CMK (cell line): ENCODE results near the gene FLII.
"Not testable (repeated sequence)": the region's sequence is repeated elsewhere in the genome, so short reads cannot be mapped to it uniquely, and the experiment has no call there.

Experiments
- DNase-seq: peaks from one replicate; pipeline ENCODE4 v3.0.0-alpha.2; 2010; ENCODE audit warnings: low read depth

Gene FLII

DNA sequence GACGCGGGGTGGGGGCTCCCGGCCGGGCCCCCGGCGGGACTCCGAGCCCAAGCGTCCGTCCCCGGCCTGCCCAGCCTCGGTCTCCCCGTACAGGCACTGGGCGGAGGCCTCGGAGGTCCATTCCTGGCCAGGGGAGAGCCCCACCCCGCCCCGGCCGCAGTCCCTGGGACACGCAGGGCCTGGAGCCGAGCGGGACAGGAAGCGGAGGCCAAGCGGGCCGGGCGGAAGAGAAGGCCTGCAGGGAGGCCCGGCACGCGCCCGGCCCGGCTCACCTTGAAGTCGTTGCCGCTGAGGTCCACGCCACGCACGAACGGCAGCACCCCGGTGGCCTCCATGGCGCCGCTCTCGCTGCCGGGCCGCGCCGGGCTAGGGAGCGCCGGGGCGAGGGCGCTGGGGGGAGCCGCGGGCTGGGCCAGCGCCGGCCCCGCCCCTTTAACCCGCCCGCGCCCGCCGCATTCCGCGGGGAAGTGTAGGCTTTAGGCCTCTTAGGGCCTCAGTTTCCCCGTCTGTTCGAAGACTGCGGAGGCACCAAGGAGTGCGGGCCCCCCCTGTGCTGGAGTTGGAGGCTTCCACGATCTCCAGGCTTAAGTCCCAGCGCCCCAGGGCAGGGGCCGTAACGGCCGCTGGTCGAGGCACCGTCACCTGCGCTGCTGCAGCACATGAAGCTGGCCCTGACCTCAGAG, at the start of gene FLII:
FLII (minus strand) TSS at position 383 of the 683 bp plus-strand sequence; CDS start at position 335, 48 bp downstream.
- DNase-seq, result peak; percentile 35

DNA sequence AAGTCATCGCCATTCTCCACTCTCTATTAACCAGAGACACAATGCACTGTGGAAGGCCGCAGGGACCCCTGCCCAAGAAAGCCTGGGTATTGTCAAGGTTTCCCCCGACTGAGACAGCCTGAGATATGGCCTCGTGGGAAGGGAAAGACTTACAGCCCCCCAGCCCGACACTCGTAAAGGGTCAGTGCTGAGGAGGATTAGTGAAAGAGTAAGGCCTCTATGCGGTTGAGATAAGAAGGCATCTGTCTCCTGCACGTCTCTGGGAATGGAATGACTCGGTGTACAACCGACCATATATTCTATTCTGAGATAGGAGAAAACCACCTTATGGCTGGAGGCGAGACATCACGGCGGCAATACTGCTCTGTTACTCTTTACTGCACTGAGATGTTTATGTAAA, 44.7 kb upstream of the FLII start:
- not testable (repeated sequence) for DNase-seq

DNA sequence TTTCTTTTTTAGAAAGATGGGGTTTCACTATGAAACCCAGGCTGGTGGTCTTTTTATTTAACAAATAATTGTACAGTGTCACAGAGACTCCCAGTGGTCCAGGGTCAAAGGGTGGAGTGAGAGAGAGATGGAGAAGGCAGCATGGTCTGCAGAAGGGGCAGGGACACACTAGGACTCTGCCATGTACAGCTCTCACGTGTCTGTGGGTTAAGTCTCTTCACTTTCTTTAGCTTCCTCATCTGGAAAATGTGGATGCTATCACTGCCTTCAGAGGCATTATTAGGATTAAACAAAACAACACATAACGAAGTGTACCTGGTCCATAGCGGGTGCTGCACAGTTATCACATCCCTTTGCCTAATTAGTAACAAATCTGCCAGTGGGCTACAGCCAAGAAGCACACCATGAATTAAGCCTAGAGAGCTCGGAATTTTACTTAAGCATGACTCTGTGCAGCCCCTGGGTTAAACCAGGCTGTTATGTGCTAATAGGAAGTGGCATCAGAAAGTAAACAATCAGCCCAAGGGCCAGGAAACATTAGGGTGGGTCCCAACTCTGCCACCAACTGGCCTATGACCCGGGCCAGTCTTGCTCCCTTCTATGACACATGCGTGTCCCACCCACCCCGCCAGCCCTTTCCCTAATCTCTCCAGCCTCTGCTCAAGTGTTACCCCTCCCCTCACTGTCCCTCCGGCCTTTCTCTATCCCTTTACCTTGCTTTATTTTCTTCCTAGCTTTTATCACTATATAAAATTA, 42.4 kb upstream of the FLII start:
- no peak for DNase-seq

DNA sequence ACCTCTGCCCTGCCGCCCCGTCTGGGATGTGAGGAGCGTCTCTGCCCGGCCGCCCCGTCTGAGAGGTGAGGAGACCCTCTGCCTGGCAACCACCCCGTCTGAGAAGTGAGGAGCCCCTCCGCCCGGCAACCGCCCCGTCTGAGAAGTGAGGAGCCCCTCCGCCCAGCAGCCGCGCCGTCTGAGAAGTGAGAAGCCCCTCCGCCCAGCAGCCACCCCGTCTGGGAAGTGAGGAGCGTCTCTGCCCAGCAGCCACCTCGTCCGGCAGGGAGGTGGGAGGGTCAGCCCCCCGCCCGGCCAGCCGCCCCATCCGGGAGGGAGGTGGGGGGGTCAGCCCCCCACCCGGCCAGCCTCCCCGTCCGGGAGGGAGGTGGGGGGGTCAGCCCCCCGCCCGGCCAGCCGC, 39.5 kb upstream of the FLII start:
- not testable (repeated sequence) for DNase-seq

DNA sequence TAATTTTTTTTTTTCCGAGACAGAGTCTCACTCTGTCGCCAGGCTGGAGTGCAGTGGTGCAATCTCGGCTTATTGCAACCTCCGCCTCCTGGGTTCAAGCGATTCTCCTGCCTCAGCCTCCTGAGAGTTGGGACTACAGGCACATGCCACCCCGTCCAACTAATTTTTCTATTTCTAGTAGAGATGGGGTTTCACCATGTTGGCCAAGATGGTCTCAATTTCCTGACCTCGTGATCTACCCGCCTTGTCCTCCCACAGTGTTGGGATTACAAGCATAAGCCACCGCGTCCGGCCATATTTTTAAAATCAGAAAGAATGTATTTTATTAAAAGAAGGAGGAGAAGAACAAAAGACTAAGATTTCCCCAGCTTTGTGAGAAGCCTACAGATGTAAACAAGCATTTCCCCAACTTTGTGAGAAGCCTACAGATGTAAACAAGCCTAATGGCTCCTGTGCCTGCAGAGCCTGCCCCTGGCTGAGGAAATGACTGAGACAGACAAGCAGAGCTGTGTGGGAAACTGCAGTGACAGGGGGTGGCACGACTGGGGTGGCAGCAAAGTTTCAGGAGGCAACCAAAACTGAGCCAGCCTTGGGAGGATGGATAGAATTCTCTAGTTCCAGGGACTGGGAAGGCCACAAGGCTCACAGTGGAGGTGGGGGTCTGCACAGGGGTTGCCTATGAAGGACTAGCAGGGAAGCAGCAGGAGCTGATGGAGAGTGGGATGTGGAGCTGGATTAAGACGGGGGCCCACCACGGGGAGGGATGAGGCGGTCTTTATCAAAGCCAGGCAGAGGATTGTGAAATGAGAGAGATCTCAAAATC, 33.4 kb upstream of the FLII start:
- no peak for DNase-seq

DNA sequence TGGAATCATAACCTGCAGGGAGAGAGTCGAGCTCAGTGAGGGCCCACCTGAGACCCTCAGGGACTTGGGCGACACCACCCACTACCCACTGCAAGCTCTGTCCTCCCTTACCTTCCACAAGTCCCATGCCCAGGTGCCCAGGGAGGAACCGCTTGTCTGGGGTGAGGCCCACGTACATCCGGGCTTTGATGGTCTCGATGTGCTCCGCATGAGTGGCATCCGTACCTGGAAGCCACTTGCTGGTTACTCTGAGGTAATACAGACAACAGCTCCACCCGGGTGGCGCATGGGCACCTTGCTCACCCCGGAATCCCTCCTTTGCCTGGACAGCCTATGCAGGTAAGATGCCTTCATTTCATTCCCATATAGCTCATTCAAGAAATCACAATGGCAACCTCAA, 26.8 kb upstream of the FLII start:
- no peak for DNase-seq

DNA sequence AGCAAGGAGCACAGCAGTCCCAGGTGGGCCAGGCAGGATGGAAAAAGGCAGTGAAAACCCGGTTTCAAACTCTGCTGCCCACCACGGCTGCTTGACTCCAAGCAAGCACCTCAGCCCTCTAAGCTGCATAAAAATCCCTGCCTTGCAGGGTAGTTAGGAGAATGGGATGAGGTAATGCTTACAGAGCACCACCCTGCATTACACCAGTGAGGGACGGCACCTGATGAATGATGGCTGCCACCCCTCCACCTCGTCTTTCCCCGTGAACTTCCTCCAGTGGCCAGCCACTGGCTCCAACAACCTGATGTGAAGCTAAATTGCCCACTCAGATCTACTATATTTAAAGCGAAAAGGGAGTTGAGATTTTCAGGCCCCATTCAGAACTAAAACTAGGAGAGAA, 23.2 kb upstream of the FLII start:
- no peak for DNase-seq

DNA sequence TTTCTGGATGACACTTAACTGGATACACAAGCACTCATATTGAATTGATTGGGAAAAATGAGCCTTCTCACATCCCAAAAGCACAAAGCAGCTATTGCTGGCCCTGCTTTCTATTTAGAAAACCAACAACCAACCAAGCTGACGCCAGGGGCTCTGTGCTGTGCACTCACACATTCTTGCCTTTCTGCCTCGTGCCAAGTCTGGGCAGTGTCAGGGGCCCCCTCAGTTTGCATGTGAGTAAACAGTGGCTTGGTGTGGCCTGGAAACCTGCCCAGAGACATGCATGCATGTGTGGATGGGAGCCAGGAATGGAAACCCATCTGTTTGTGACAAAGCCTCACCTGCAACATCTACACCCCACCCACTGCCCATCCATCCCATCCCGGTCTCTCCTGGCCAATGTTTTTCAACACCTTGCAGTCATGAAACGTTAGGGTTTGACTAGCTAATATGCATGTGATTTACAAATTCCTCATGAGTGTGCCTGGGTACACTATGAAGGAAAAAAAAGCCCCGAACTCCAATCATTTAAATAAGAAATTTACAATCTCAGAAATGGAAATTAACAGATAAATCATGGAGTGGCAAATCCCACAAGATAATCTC, 22.3 kb upstream of the FLII start:
- DNase-seq, result no peak

DNA sequence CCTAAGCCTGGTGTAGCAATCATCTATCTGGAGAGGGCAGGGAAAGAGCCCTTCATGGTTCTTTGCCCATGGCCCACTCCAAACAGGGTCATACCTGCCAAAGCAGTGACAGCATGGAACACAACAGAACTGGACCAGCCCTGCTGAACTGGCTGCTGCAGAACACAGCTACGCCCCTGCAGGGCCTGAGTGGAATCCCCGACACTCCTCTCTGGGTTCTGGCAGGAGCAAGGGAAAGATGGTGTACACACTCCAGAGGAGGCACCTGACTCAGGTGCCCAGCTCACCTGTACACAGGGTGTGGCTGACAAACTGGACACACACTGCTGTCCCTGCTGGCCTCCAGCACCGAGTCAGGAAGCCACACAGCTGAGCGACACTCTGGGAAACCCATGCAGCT, 21.7 kb upstream of the FLII start:
- no peak for DNase-seq

DNA sequence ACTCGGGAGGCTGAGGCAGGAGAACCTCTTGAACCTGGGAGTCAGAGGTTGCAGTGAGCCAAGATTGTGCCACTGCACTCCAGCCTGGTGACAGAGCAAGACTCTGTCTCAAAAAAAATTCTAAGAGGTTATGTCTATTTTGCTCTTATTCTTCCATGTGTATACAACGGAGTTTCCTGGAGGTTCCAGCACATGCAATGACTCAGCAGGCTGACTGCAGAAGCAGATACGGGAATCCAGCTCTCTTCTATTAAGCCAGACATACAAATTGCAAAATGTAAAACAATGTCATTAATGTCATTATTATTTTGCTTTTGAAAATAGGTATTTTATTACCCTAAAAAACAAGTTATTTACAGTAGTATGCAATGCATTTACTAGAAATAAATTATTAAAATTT, 20.3 kb upstream of the FLII start:
- no peak for DNase-seq

DNA sequence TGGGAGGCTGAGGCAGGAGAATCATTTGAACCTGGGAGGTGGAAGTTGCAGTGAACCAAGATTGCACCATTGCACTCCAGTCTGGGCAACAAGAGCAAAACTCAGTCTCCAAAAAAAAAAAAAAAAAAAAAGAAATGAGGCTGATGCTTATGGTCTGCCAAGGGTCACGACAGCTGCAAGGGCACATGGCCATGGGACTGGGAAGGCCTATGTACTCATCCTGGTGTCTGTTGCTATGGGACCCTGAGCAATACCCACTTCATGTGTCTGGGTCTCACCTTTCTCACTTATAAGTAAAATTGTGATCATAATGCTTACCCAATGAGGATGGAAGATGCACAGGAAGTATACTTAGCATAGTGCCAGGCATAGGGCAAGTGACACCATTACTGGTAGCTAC, 18.5 kb upstream of the FLII start:
- no peak for DNase-seq

DNA sequence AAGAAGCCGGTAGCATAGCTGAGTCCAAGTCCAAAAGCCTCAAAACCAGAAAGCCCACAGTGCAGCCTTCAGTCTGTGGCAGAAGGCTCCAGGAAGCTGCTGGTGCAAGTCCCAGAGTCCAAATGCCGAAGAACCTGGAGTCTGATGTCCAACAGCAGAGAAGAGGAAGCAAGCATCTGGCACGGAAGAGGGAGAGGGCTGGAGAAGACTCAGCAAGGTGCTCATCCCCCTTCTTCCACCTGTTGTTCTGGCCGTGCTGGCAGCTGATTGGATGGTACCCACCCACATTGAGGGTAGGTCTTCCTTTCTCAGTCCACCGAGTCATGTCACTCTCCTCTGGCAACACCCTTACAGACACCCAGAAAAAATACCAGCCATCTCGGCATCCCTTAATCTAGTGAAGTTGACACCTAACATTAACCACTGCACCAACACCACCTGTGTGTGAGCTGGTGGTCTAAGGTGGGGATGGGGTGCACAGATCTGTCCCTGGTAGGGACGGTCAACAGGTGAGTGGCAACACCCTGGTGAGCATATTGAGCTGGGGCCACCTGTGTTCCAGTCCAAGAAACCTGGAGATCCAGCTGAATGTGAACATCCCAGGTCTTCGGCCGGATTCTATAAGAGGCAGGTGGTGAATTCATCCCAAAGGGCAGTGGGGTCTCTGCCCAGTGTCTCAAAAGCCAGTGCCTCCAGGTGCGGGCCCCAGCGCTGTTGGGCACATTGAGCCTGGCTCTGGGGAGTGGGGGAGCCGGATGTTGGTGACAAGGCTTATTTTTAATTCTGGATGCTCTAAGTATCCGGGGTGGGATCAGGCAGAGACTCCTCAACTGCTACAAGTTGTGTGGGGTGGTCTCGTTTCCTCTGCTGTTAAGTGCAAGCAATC, 11.8 kb upstream of the FLII start:
- no peak for DNase-seq

DNA sequence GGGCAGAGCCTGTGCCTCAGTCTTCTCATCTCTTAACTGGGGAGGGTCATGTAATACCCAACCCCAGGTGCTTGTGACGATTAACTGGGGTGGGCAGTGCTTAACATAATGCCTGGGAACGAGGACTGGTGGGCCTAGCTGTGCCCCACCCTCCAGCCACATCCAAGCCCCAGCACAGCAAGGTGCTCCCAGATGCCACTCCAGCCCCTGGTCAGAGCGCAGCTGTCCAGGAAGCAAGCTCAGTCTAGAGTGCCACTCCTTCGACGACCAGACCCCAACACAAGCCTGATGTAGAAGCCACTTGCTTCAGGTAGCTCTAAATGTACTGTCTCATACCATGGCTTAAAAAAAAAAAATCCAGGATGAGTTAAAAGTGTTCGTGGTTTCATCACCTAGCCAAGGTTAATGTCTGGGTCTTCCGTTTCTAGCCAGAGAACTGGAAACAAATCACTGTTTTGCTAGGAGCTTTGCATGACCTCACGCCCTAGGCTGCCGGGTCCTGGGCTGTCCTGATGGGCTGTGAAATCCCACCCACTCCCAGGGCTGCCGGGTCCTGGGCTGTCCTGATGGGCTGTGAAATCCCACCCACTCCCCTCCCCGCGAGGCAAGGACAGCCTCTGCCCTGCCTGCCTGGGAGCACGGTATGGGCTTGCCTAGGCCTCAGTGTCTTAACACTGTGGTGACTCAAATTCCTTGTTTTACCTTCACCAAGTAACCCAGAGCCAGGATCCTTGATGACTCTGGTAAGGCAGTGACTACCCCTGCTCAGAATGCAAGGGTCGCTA, 9.6 kb upstream of the FLII start:
- no peak for DNase-seq

DNA sequence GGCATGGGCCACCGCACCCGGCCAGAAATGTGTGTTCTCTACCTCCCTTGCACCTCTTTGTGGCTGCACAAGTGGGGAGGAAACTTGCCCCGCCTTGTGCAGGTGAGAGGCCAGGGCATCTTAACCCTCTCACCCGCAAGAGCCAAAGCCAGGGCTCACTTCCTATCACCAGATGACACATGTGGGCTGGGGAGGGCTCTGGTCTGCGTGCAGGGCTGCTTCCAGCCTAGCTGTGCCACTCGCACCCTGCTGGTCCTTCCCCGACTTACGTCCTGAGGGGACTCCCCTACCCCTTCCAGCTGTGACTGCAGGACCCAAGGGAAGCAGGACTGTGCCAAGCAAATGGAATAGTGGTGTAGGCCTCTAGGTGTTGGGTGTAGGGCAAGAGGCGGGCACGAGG, 8.8 kb upstream of the FLII start:
- DNase-seq, result no peak

DNA sequence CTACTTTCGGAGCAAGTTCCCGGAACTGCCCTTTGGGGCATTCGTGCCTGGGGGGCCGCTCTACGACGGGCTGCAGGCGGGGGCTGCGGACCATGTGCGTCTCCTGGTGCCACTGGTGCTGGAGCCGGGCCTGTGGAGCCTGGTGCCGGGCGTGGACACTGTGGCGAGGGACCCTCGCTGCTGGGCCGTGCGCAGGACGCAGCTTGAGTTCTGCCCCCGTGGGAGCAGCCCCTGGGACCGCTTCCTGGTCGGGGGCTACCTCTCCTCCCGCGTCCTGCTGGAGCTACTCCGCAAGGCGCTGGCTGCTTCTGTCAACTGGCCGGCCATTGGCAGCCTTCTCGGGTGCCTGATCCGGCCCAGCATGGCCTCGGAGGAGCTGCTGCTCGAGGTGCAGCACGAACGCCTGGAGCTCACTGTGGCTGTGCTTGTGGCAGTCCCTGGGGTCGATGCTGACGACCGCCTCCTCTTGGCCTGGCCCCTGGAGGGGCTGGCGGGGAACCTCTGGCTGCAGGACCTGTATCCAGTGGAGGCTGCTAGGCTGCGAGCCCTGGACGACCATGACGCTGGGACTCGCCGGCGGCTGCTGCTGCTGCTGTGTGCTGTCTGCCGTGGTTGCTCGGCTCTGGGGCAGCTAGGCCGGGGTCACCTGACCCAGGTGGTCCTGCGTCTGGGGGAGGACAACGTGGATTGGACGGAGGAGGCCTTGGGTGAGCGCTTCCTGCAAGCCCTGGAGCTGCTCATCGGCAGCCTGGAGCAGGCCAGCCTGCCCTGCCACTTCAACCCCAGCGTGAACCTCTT, 5.5 kb upstream of the FLII start:
- no peak for DNase-seq

DNA sequence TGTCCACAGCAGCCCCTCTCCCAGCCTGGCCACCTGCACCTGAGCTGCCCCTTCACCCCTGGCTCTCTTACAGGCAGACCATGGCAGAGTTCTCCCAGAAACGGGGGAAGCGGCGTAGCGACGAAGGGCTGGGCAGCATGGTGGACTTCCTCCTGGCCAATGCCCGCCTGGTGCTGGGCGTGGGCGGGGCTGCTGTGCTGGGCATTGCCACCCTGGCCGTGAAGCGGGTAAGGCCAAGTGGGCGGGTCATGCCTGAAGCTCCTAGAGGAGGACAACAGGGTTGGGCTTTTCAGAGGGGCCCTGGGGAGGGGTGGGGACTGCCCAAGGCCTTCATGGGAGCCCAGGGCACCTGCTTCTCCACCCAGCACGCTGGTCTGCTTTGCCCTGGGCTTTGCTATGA, 4.1 kb upstream of the FLII start:
- DNase-seq, result no peak

DNA sequence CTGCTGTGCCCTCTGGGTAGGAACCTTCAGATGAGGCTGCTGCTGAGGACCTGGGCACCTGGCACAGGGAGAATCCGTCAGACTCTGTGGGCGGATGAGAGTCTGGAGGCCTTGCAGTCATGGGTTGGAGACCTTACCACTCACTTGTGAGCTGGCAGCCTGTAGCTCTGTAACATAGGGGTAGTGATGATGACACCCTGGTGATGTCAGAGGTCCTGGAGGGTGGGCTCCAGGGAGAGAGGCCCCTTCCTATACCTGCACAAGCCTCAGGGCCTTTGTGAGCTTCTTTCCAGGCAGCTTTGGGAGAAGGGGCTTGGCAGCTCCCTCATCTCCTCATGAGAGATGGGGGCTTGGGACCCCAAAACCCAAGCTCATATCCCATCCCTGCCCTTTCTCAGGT, 3.6 kb upstream of the FLII start:
- DNase-seq, result no peak

DNA sequence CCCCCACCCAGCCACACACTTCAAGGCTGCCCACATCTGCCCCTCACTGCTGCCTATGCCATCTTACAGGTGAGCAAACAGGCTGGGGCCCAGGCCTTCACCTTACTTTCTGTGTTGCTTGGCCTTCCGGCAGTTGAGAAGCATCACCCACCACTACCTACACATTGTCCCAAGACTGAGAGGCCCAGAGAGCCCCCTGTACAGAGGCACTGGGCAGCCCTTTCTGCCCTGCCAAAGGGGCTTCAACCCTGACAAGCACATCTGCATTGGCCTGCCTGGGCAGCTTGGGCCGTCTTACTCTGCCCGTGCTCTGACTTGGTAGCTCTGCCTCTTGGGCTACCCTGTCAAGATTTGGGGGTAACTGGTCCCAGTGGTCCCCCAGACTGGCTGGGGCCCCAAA, 3.1 kb upstream of the FLII start:
- DNase-seq, result no peak

DNA sequence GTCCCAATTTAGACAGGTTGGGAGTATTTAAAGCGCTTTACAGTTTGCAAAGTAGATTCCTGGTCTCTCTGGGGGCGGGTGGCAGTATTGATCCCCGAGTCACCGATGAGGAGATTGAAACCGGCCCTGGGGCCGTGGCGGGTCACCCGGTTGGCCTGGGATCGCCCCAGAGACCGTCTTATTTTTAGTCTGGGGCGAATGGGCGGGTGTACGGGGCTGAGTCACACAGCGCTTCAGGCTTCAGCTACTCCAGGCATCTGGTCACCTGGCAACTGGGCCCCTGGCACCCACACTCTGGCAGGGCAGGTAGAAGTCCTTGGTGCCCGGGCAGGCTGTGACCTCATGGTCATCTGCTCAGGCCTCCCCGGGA, 2.6 kb upstream of the FLII start:
- DNase-seq, result no peak
